Nephron (organoid): ENCODE results near the gene PPP1R11.

ENCODE experiments used
- H3K27ac Mint-ChIP-seq, 3 experiments: 2 replicates each; pipeline ENCODE4 v1.8.0; 2020; ENCODE audit warnings: mixed read lengths in 3 of 3, mild to moderate bottlenecking in 2 of 3, moderate library complexity in 1 of 3
- H3K27me3 Mint-ChIP-seq: 2 replicates; pipeline ENCODE4 v1.8.0; 2021; ENCODE audit warnings: low read depth, mild to moderate bottlenecking, moderate library complexity, mixed read lengths
- H3K36me3 Mint-ChIP-seq: 2 replicates; pipeline ENCODE4 v1.8.0; 2020; ENCODE audit warnings: low read depth, mixed read lengths
- H3K4me1 Mint-ChIP-seq: 2 replicates; pipeline ENCODE4 v1.8.0; 2020; ENCODE audit warnings: mixed read lengths
- H3K4me3 Mint-ChIP-seq, 3 experiments: 2 replicates each; pipeline ENCODE4 v1.8.0; 2020; ENCODE audit warnings: mild to moderate bottlenecking in 3 of 3, mixed read lengths in 3 of 3, moderate library complexity in 2 of 3
- H3K9me3 Mint-ChIP-seq: 2 replicates; pipeline ENCODE4 v1.8.0; 2020; ENCODE audit warnings: mixed read lengths
- TF ChIP-seq, protein P1 (sequence below), 3 experiments: fragments of 200-600 bp; sonication (generic); IDR thresholded peaks; one replicate each; pipeline ENCODE4 v1.5.0; 2021; ENCODE audit warnings: antibody characterized with exemption in 3 of 3; ENCODE audit not compliant: unreplicated experiment in 3 of 3

PPP1R11 gene

DNA sequence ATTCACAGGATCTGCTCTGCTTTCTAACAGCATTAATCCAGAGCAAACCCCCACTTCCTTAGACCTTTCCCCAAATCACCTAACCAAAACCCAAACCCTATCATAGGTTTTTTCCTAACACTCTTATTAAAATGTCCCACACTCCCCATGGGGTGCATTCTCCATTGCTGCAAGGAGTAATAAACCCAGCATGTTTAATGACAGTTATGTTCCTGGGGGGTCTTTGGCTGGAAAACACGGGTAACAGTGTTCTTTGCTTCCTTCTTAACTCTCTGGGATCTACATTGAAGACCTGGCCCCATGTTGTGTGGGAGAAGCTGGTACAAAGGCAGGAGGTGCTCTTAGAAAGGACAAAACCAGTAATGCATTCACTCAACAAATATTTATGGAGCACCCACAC is 29.8 kb downstream of the PPP1R11 start:
- Mint-ChIP-seq H3K4me1 (peaks cover 20% of the 10 kb centered on the region), H3K36me3 (no peaks in the 10 kb centered on the region), H3K27me3 (peaks cover 97% of the 10 kb centered on the region), H3K4me3 (no peak overlapping the region), H3K27ac (no peak overlapping the region), H3K9me3 (no peaks in the 10 kb centered on the region)
- TF ChIP-seq, protein P1, sequence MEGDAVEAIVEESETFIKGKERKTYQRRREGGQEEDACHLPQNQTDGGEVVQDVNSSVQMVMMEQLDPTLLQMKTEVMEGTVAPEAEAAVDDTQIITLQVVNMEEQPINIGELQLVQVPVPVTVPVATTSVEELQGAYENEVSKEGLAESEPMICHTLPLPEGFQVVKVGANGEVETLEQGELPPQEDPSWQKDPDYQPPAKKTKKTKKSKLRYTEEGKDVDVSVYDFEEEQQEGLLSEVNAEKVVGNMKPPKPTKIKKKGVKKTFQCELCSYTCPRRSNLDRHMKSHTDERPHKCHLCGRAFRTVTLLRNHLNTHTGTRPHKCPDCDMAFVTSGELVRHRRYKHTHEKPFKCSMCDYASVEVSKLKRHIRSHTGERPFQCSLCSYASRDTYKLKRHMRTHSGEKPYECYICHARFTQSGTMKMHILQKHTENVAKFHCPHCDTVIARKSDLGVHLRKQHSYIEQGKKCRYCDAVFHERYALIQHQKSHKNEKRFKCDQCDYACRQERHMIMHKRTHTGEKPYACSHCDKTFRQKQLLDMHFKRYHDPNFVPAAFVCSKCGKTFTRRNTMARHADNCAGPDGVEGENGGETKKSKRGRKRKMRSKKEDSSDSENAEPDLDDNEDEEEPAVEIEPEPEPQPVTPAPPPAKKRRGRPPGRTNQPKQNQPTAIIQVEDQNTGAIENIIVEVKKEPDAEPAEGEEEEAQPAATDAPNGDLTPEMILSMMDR (IDR thresholded peaks at IDR 0.05; ENCODE audit: unreplicated experiment in 3 of 3), result no peak

DNA sequence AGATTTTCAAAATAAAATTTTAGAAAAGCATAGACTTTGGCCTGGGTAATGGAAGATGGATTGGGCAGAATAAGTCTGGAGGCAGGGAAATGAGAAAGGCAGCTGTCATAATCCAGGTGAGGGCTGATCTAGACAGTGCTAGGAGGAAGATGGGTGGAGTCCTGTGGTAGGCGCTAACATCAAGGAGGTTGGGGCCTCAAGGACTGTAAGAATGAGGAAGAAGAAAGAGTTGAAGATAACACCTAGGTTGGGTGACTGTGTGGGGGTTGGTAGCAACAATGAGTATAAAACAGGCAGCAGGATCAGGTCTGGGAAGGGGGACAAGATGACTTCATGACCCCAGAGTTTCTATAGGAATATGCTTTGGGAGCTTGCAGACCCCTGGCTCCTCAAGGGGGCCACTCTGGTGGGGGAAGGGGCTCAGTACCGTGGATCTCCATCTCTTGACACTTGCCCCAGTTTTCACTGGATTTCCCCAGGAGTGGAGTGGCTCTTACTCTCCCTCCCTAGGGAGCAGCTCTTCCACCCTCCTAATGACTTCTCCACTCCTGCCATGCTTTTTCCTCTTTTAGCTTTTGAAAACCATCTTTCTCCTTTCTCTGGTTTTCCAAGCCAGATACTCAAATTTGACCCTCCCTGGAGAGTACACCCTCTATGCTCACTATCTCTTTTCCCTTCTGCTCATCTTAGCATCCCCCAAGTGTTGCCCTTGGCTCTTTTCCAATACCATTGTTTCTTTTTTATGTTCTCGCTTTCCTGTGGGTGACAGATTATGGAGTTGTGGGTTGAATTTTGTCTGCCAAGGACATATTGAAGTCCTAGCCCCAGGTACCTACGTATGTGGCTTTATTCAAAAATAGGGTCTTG is 31.1 kb downstream of the PPP1R11 start:
- no peaks in the 10 kb centered on the region for H3K36me3 Mint-ChIP-seq
- TF ChIP-seq, protein P1 (IDR thresholded peaks at IDR 0.05; ENCODE audit: unreplicated experiment in 3 of 3), result no peak
- H3K4me1 Mint-ChIP-seq, result peaks cover 29% of the 10 kb centered on the region
- peaks cover 95% of the 10 kb centered on the region for H3K27me3 Mint-ChIP-seq
- no peaks in the 10 kb centered on the region for H3K9me3 Mint-ChIP-seq
- no peak overlapping the region for H3K27ac Mint-ChIP-seq
- peak overlapping the region in 1 of 3 experiments; percentile 13 for H3K4me3 Mint-ChIP-seq

DNA sequence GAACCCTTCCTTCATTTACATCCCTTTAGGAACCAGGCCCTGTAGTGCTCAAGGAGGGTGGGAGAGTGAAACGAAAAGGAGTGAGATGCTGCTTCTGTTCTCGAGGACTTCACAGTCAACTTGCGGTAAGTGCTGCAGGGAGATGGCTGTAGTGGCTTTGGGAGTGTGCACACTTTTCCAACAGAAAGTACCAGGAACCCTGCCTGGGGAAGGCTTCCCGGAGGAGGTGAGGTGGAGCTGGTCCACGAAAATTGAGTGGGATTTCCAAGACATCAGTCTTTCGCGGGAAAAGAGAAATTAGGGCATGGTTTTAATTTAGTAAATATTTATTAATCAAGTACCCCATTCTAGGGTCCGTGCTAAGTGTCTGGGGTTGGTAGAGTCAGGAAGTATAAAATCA is 33.2 kb downstream of the PPP1R11 start:
- Mint-ChIP-seq H3K36me3 (no peaks in the 10 kb centered on the region), H3K27me3 (peaks cover 97% of the 10 kb centered on the region), H3K9me3 (no peaks in the 10 kb centered on the region), H3K27ac (no peak overlapping the region), H3K4me3 (peak overlapping the region; percentile 47 to 80 (median 72)), H3K4me1 (peaks cover 35% of the 10 kb centered on the region)
- TF ChIP-seq, protein P1 (IDR thresholded peaks at IDR 0.05; ENCODE audit: unreplicated experiment in 3 of 3), result no peak

DNA sequence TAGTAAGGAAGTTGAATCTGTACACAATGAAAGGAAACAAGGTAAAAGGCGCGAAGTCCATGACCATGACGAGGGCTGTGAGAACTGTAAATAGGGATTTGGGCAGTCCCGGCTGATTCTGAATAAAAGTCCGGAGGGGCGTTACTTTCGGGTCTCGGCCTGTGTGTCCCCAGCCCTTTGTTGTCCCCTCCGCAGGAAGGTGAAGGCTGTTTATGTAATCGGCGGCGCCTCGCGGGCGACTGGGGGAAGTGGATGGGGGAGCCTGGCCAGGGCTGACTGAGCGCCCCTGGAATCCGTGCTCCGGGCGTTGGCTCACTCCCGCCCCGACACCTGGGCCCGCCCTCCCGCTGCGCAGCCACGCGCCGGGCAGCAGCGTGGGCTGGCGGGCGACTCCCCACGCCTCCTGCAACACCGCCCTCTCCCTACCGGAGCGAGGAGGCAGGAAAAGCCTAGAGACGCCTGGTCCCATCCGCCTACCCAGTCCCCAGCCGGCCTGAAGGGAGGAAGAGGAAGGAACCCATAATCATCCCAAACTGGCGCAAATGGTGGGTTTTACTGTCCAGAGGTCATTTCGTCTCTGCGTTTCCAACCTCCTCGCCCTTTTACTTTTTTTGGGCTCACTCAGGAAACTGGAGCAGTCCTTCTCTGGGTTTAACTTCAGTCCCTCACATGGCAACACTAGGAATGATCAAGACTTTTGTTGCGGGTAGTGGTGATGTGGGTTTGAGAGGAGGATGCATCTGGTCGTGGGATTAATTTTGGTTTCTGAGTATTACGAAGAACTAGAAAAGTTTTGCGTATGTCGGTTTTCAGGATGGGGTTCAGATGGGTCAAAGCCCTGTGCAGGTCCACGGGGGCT is 33.8 kb downstream of the PPP1R11 start:
- peaks cover 91% of the 10 kb centered on the region for H3K27me3 Mint-ChIP-seq
- H3K4me3 Mint-ChIP-seq, result peak overlapping the region; percentile 80 to 82 (median 81)
- no peaks in the 10 kb centered on the region for H3K9me3 Mint-ChIP-seq
- peaks cover 35% of the 10 kb centered on the region for H3K4me1 Mint-ChIP-seq
- TF ChIP-seq, protein P1 (IDR thresholded peaks at IDR 0.05; ENCODE audit: unreplicated experiment in 3 of 3), result no peak
- H3K27ac Mint-ChIP-seq, result no peak overlapping the region
- no peaks in the 10 kb centered on the region for H3K36me3 Mint-ChIP-seq

DNA sequence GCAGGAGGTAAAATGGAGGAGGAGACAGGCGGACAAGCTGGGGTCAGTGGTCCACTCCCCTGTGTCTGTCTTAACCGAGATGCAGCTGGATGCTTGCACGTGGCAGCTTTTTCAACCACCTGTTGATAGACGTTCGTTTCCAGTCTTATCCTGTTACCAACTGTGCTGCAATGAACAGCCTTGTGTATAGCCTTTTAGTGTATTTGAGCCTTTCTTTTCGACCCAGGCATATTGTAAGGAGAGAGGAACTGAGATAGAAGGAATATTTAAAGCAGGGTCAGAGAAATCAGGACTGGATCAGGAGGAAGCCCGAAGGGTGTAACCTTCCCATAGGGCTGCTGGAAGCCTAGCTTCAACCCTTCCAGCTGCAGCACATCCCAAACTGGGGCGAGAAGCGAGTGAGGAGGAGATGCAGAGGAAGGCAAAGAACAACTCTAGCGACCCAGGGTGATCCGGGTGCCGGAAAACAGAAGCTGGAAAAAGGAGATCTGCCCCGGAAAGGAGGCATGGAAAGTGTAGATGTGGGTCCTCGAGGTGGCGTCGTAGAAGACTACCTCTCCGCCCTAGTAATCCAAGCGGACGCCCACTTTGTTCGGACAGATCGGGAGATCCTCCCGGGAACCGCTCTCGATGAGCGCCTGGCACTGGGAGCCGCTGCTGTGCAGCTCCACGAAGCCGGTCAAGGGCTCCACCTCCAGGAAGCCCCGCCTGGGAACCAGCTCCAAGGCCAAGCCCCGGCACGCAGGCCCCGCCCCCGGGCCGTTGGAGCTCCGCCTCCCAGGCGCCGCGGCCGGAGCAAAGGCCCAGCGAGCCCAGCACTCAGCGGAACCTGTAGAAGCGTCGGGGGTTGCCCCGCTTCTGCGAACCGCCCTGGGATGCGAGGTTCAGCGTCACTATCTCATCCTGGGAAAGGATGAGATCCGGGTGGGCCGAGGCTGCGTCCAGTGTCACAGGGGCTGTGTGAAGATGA is 34.7 kb downstream of the PPP1R11 start:
- Mint-ChIP-seq H3K36me3 (no peaks in the 10 kb centered on the region), H3K27ac (no peak overlapping the region), H3K4me1 (peaks cover 35% of the 10 kb centered on the region), H3K27me3 (peaks cover 90% of the 10 kb centered on the region), H3K9me3 (no peaks in the 10 kb centered on the region), H3K4me3 (peak overlapping the region; percentile 81 to 86 (median 82))
- TF ChIP-seq, protein P1 (IDR thresholded peaks at IDR 0.05; ENCODE audit: unreplicated experiment in 3 of 3), result no peak
